ENCODE results near the gene TMEM178A.
A peak's percentile ranks its signal among the peaks of the same experiment; 100 is the strongest.

Gene TMEM178A

DNA sequence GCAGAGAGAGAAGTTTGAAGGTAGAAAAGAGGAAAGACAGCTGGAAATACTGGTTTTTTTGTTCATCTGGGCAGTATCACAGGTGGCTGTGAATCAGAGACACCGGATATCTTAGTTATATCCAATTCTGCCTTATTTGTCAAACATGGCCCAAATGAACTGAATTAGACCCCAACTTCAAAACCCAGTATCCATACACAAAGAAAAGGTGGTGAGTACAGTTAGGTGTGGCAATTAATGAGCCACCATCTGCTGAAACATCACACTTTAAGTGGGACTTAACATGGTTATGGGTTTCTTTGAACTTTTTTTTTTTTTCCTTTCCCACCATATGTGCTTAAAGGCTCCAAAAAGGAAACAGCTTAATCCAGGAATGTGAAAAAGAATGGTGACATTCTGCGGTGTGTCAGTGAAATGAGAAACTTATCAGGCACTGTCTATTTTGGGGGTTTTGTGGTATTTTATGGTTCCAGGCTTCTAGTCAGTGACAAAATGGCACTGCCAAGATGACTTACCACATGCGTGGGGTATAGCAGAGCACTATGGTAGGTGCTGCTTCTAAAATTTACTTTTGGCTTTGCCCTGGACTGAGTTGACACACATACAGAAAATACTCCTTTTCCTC is 5.0 kb upstream of the TMEM178A start:
- no peaks in the 10 kb centered on the region for H3K9me3 Mint-ChIP-seq (ENCODE audit: low read depth)

DNA sequence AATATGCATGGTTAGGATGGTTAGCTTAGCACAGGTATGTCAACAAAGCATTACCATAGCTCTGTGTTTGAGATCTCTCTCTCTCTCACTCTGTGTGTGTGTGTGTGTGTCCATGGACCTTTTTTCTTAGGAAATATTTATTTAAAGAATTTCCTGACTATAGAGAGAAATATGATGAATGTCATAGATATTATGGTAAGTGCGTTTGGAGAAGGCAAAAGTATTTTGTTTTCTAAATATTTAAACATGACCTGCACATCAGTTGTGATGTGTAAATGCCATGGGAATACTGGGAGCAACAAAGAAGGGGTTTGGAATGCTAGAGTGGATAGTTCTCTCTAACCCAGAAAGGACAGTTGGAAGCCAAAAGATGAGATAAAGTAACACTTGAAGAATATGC is 3.9 kb upstream of the TMEM178A start:
- no peaks in the 10 kb centered on the region for H3K36me3 Mint-ChIP-seq
- no peaks in the 10 kb centered on the region for H3K9me3 Mint-ChIP-seq (ENCODE audit: low read depth)
- H3K27me3 Mint-ChIP-seq: peaks cover 23% of the 10 kb centered on the region
- no peak overlapping the region for H3K27ac Mint-ChIP-seq
- H3K4me3 Mint-ChIP-seq: no peak overlapping the region
- peaks cover 5% of the 10 kb centered on the region for H3K4me1 Mint-ChIP-seq (ENCODE audit: low read depth)

More for the DNA sequence above, 5.0 kb upstream of the TMEM178A start:
- Mint-ChIP-seq H3K36me3 (no peaks in the 10 kb centered on the region), H3K27me3 (peaks cover 19% of the 10 kb centered on the region), H3K4me1 (ENCODE audit: low read depth) (no peaks in the 10 kb centered on the region), H3K27ac (no peak overlapping the region), H3K4me3 (no peak overlapping the region)

DNA sequence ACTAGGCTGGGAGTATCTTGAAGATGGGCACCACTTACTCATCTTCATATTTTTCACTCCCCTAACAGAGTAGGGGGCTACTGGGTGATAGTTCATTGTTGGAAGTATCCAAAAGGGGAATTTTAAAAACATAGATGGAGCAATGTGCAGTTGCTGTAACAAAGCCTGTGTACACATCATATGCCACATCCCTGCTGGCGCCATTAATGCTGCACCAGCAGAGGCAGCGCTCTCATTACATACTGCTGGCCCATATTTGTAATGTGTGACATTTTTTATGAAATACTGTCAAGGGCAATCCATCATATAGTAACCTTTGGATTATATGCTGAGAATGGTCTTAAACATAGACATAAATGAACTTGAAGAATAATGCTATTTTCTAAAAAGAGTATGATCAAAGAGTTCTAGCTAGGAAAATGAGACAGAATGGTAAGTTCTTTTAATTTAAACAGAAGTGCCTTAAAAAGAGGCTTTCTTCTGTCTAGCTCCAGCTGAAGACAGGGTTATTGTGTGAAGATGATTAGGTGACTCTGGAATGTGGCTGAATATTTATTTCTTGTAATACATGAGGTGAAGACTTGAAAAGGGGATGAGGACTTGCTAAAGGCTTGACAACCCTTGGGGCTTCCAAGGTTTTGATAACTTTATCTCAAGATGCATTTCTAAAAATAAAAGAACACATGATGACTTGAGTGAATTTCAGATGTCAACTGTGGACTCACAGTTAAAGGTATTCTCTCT is 2.4 kb upstream of the TMEM178A start:
- Mint-ChIP-seq H3K9me3 (ENCODE audit: low read depth) (no peaks in the 10 kb centered on the region), H3K4me1 (ENCODE audit: low read depth) (peaks cover 9% of the 10 kb centered on the region), H3K36me3 (no peaks in the 10 kb centered on the region), H3K4me3 (no peak overlapping the region), H3K27me3 (peaks cover 37% of the 10 kb centered on the region), H3K27ac (no peak overlapping the region)

- H3K36me3 Mint-ChIP-seq: no peaks in the 10 kb centered on the region
- peaks cover 42% of the 10 kb centered on the region for H3K27me3 Mint-ChIP-seq
- peaks cover 9% of the 10 kb centered on the region for H3K4me1 Mint-ChIP-seq (ENCODE audit: low read depth)
- H3K27ac Mint-ChIP-seq: no peak overlapping the region
- no peak overlapping the region for H3K4me3 Mint-ChIP-seq
- H3K9me3 Mint-ChIP-seq (ENCODE audit: low read depth): no peaks in the 10 kb centered on the region
These were observed 1.4 kb upstream of the TMEM178A start for GRCh38 chr2:39664232-39664887.

GRCh38 chr2:39664888-39665591 is 677 bp upstream of the TMEM178A start:
- H3K36me3 Mint-ChIP-seq: no peaks in the 10 kb centered on the region
- H3K27me3 Mint-ChIP-seq: peaks cover 42% of the 10 kb centered on the region
- peak overlapping the region; percentile 39 for H3K4me3 Mint-ChIP-seq
- H3K4me1 Mint-ChIP-seq (ENCODE audit: low read depth): peaks cover 9% of the 10 kb centered on the region
- no peak overlapping the region for H3K27ac Mint-ChIP-seq
- no peaks in the 10 kb centered on the region for H3K9me3 Mint-ChIP-seq (ENCODE audit: low read depth)

- H3K9me3 Mint-ChIP-seq (ENCODE audit: low read depth): no peaks in the 10 kb centered on the region
- peaks cover 47% of the 10 kb centered on the region for H3K27me3 Mint-ChIP-seq
- H3K4me3 Mint-ChIP-seq: peak overlapping the region; percentile 81
- no peaks in the 10 kb centered on the region for H3K36me3 Mint-ChIP-seq
- H3K4me1 Mint-ChIP-seq (ENCODE audit: low read depth): peaks cover 9% of the 10 kb centered on the region
- no peak overlapping the region for H3K27ac Mint-ChIP-seq
These were observed 879 bp downstream of the TMEM178A start for GRCh38 chr2:39666491-39667101.

- H3K4me1 Mint-ChIP-seq (ENCODE audit: low read depth): peaks cover 9% of the 10 kb centered on the region
- H3K27me3 Mint-ChIP-seq: peaks cover 47% of the 10 kb centered on the region
- H3K27ac Mint-ChIP-seq: no peak overlapping the region
- no peaks in the 10 kb centered on the region for H3K36me3 Mint-ChIP-seq
- H3K9me3 Mint-ChIP-seq (ENCODE audit: low read depth): no peaks in the 10 kb centered on the region
- peak overlapping the region; percentile 60 for H3K4me3 Mint-ChIP-seq
These were observed 1.6 kb downstream of the TMEM178A start for GRCh38 chr2:39667104-39667885.

- no peaks in the 10 kb centered on the region for H3K36me3 Mint-ChIP-seq
- no peak overlapping the region for H3K27ac Mint-ChIP-seq
- no peak overlapping the region for H3K4me3 Mint-ChIP-seq
- H3K9me3 Mint-ChIP-seq (ENCODE audit: low read depth): no peaks in the 10 kb centered on the region
- H3K27me3 Mint-ChIP-seq: peaks cover 47% of the 10 kb centered on the region
- H3K4me1 Mint-ChIP-seq (ENCODE audit: low read depth): peaks cover 9% of the 10 kb centered on the region
These were observed 2.2 kb downstream of the TMEM178A start for GRCh38 chr2:39667886-39668276.

- Mint-ChIP-seq H3K36me3 (no peaks in the 10 kb centered on the region), H3K27ac (no peak overlapping the region), H3K27me3 (peaks cover 41% of the 10 kb centered on the region), H3K9me3 (ENCODE audit: low read depth) (no peaks in the 10 kb centered on the region), H3K4me3 (no peak overlapping the region), H3K4me1 (ENCODE audit: low read depth) (peaks cover 9% of the 10 kb centered on the region)
These were observed 2.9 kb downstream of the TMEM178A start for GRCh38 chr2:39668576-39669080.

GRCh38 chr2:39671604-39672003 is 5.9 kb downstream of the TMEM178A start:
- H3K4me3 Mint-ChIP-seq: no peak overlapping the region
- H3K27ac Mint-ChIP-seq: no peak overlapping the region
- no peaks in the 10 kb centered on the region for H3K9me3 Mint-ChIP-seq (ENCODE audit: low read depth)
- peaks cover 6% of the 10 kb centered on the region for H3K4me1 Mint-ChIP-seq (ENCODE audit: low read depth)
- peaks cover 26% of the 10 kb centered on the region for H3K27me3 Mint-ChIP-seq
- no peaks in the 10 kb centered on the region for H3K36me3 Mint-ChIP-seq

- H3K36me3 Mint-ChIP-seq: no peaks in the 10 kb centered on the region
- H3K9me3 Mint-ChIP-seq (ENCODE audit: low read depth): no peaks in the 10 kb centered on the region
- H3K4me1 Mint-ChIP-seq (ENCODE audit: low read depth): no peaks in the 10 kb centered on the region
- H3K27ac Mint-ChIP-seq: no peak overlapping the region
- no peak overlapping the region for H3K4me3 Mint-ChIP-seq
- H3K27me3 Mint-ChIP-seq: peaks cover 14% of the 10 kb centered on the region
These were observed 7.3 kb downstream of the TMEM178A start for GRCh38 chr2:39673018-39673417.

DNA sequence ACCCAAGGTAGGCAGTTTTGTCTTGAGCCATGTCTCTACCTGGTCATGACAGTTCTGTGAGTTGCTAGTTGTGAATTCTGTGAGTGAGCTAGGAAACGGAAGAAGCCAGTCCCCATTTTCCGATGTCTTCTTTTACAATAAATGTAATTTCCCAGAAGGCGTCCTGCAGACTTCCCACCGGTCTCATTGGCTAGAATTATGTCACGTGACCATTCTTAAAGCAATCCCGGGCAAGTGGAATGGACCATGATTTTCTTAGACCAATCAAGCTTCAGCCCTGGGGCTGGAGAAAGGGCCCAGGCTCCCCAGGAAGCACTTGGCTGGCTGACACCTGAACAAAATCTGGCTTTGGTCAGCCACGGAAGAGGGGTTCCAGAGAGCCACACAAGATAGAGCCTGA is 10.6 kb downstream of the TMEM178A start:
- no peaks in the 10 kb centered on the region for H3K4me1 Mint-ChIP-seq (ENCODE audit: low read depth)
- H3K27ac Mint-ChIP-seq: no peak overlapping the region
- H3K4me3 Mint-ChIP-seq: no peak overlapping the region
- H3K9me3 Mint-ChIP-seq (ENCODE audit: low read depth): no peaks in the 10 kb centered on the region
- H3K27me3 Mint-ChIP-seq: peaks cover 9% of the 10 kb centered on the region
- H3K36me3 Mint-ChIP-seq: no peaks in the 10 kb centered on the region

GRCh38 chr2:39678170-39678569 is 12.5 kb downstream of the TMEM178A start:
- H3K27ac Mint-ChIP-seq: no peak overlapping the region
- no peaks in the 10 kb centered on the region for H3K4me1 Mint-ChIP-seq (ENCODE audit: low read depth)
- H3K4me3 Mint-ChIP-seq: no peak overlapping the region
- peaks cover 9% of the 10 kb centered on the region for H3K27me3 Mint-ChIP-seq
- H3K36me3 Mint-ChIP-seq: no peaks in the 10 kb centered on the region
- H3K9me3 Mint-ChIP-seq (ENCODE audit: low read depth): no peaks in the 10 kb centered on the region

DNA sequence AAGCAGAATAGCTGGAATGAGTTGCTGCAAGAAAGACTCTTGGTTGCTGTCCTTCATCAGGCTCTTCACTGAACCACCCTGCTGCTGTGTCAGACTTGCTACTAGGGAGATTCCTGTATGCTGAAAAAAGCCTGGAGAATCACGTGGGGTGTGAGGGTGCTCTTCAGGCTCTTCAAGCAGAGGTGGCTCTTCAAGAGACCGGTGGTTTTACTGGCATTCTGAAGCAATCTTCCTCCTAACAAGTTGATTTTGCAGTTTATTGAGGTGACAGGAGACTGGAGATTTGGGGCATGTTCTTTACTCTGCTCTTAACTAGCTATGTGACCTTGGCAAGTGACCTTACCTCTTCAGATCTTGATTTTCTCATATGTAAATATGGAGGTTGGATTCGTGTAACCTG is 14.1 kb downstream of the TMEM178A start:
- no peaks in the 10 kb centered on the region for H3K36me3 Mint-ChIP-seq
- no peak overlapping the region for H3K27ac Mint-ChIP-seq
- H3K4me3 Mint-ChIP-seq: no peak overlapping the region
- no peaks in the 10 kb centered on the region for H3K4me1 Mint-ChIP-seq (ENCODE audit: low read depth)
- peaks cover 15% of the 10 kb centered on the region for H3K27me3 Mint-ChIP-seq
- no peaks in the 10 kb centered on the region for H3K9me3 Mint-ChIP-seq (ENCODE audit: low read depth)
